ENCODE results near the gene SPON1. TPM values are rescaled to one million over a fixed set of nuclear protein-coding genes. Genes with fewer than 3 reads are reported as not detected.

The SPON1 gene
- total and polyA plus RNA-seq, 2 donors (not counting 1 experiment from before 2014, with no cell fraction given), result 0.30 TPM; not detected in 1

- no peak overlapping the region for H3K4me3 Mint-ChIP-seq
- no peak overlapping the region for H3K4me3 ChIP-seq (ENCODE audit: control extremely low read depth in 1 of 5, extremely low read depth in 1 of 5, insufficient read depth in 1 of 5, low read depth in 2 of 5, low read length in 4 of 5)
- H3K4me1 ChIP-seq (ENCODE audit: control insufficient read depth in 2 of 2, insufficient read depth in 2 of 2, low read length in 2 of 2), result no peaks in the 10 kb centered on the region
- peaks cover 26% of the 10 kb centered on the region for H3K27me3 Mint-ChIP-seq
- DNase-seq (no peak), ATAC-seq (ENCODE audit: low read depth) (no peak)
- H3K9ac ChIP-seq (ENCODE audit: low read length), result no peak overlapping the region
- intact Hi-C loops (cut with micrococcal nuclease), result no loop called here
- no peaks in the 10 kb centered on the region for H4K20me1 ChIP-seq (ENCODE audit: control insufficient read depth, insufficient read depth, low read length, poor library complexity, severe bottlenecking)
- no peaks in the 10 kb centered on the region for H3K4me1 Mint-ChIP-seq
- H3K36me3 ChIP-seq (replicated peaks in 1 of 2; ENCODE audit: control extremely low read depth in 1 of 2, control insufficient read depth in 1 of 2, extremely low read depth in 1 of 2, insufficient read depth in 2 of 2, low read length in 1 of 2), result no peaks in the 10 kb centered on the region
- CTCF ChIA-PET, result no interaction called here
- no peak overlapping the region for H3K27ac ChIP-seq (ENCODE audit: low read length in 2 of 2)
- POLR2A ChIA-PET, result no interaction called here
- H3K27ac Mint-ChIP-seq, result no peak overlapping the region
- peaks cover 9% of the 10 kb centered on the region for H3K9me3 Mint-ChIP-seq (ENCODE audit: insufficient read depth)
- no peaks in the 10 kb centered on the region for H3K79me2 ChIP-seq (ENCODE audit: control insufficient read depth, insufficient read depth, low read length)
- no CpG with 5 or more reads among the region's 2 CpGs for WGBS (ENCODE audit: insufficient coverage)
- H3K9me3 ChIP-seq (ENCODE audit: control extremely low read depth in 1 of 3, control insufficient read depth in 2 of 3, insufficient read depth in 1 of 3, low read length in 2 of 3), result peaks cover 0 to 5% (median 3%) of the 10 kb centered on the region in 3 donors
- H3K27me3 ChIP-seq (replicated peaks in 1 of 4; ENCODE audit: control extremely low read depth in 1 of 4, control insufficient read depth in 3 of 4, insufficient read depth in 4 of 4, low read length in 3 of 4), result peaks cover 0 to 6% (median 4%) of the 10 kb centered on the region in 4 experiments
- H3K4me2 ChIP-seq (replicated peaks; ENCODE audit: low read depth, low read length, poor library complexity, severe bottlenecking), result no peak overlapping the region
- no peak overlapping the region for H2AFZ ChIP-seq (ENCODE audit: insufficient read depth, low read depth, low read length, poor library complexity, severe bottlenecking)
- no peak for TF ChIP-seq CTCF (IDR thresholded peaks at IDR 0.05)
- TF ChIP-seq EZH2 (IDR thresholded peaks at IDR 0.05; ENCODE audit: borderline replicate concordance, insufficient read depth, low read depth, low read length, poor library complexity, severe bottlenecking), result no peak
Observed at GRCh38 chr11:14001597-14001996, 39.1 kb downstream of the SPON1 start.

GRCh38 chr11:14007566-14007965 is 45.0 kb downstream of the SPON1 start:
- no peaks in the 10 kb centered on the region for H3K36me3 ChIP-seq (replicated peaks in 1 of 2; ENCODE audit: control extremely low read depth in 1 of 2, control insufficient read depth in 1 of 2, extremely low read depth in 1 of 2, insufficient read depth in 2 of 2, low read length in 1 of 2)
- Mint-ChIP-seq H3K9me3 (ENCODE audit: insufficient read depth) (peaks cover 6% of the 10 kb centered on the region), H3K27me3 (peaks cover 19% of the 10 kb centered on the region), H3K27ac (no peak overlapping the region), H3K4me1 (no peaks in the 10 kb centered on the region), H3K4me3 (no peak overlapping the region)
- no peaks in the 10 kb centered on the region for H3K4me1 ChIP-seq (ENCODE audit: control insufficient read depth in 2 of 2, insufficient read depth in 2 of 2, low read length in 2 of 2)
- no peaks in the 10 kb centered on the region for H4K20me1 ChIP-seq (ENCODE audit: control insufficient read depth, insufficient read depth, low read length, poor library complexity, severe bottlenecking)
- no peak overlapping the region for H2AFZ ChIP-seq (ENCODE audit: insufficient read depth, low read depth, low read length, poor library complexity, severe bottlenecking)
- no peak overlapping the region for H3K9ac ChIP-seq (ENCODE audit: low read length)
- intact Hi-C loops (cut with micrococcal nuclease), result no loop called here
- no peak overlapping the region for H3K4me2 ChIP-seq (replicated peaks; ENCODE audit: low read depth, low read length, poor library complexity, severe bottlenecking)
- H3K9me3 ChIP-seq (ENCODE audit: control extremely low read depth in 1 of 3, control insufficient read depth in 2 of 3, insufficient read depth in 1 of 3, low read length in 2 of 3), result no peaks in the 10 kb centered on the region
- TF ChIP-seq CTCF (IDR thresholded peaks at IDR 0.05), result no peak
- TF ChIP-seq EZH2 (IDR thresholded peaks at IDR 0.05; ENCODE audit: borderline replicate concordance, insufficient read depth, low read depth, low read length, poor library complexity, severe bottlenecking), result no peak
- DNase-seq (no peak), ATAC-seq (ENCODE audit: low read depth) (no peak)
- POLR2A ChIA-PET, result no interaction called here
- H3K27ac ChIP-seq (ENCODE audit: low read length in 2 of 2), result no peak overlapping the region
- CTCF ChIA-PET, result no interaction called here
- H3K79me2 ChIP-seq (ENCODE audit: control insufficient read depth, insufficient read depth, low read length), result no peaks in the 10 kb centered on the region
- H3K4me3 ChIP-seq (ENCODE audit: control extremely low read depth in 1 of 5, extremely low read depth in 1 of 5, insufficient read depth in 1 of 5, low read depth in 2 of 5, low read length in 4 of 5), result no peak overlapping the region
- peaks cover 0 to 2% (median under 1%) of the 10 kb centered on the region in 4 experiments for H3K27me3 ChIP-seq (replicated peaks in 1 of 4; ENCODE audit: control extremely low read depth in 1 of 4, control insufficient read depth in 3 of 4, insufficient read depth in 4 of 4, low read length in 3 of 4)
- WGBS (ENCODE audit: insufficient coverage), result 91% methylated on average over 6 of the region's 6 CpGs

Data from B cell (primary cell).